PFSK-1 (cell line): ENCODE results near the gene LRRC4C.

Source experiments
- FOXP2 ChIP-seq: optimal IDR thresholded peaks from 2 replicates; pipeline ENCODE3; 2011; ENCODE audit warnings: borderline replicate concordance, control low read depth, inconsistent platforms; ENCODE audit not compliant: insufficient read depth; ENCODE audit errors: extremely low read length, extremely low read depth
- POLR2AphosphoS5 ChIP-seq: IDR thresholded peaks from 2 replicates; pipeline ENCODE4 v1.6.1; 2012; ENCODE audit warnings: low read depth, mild to moderate bottlenecking, control low read depth, low read length, moderate library complexity
- REST ChIP-seq, 2 experiments: IDR thresholded peaks; 2 replicates each; pipeline versions ENCODE4 v1.6.1 to v1.8.0; 2011 to 2012; ENCODE audit warnings: low read depth in 2 of 2, low read length in 2 of 2, control low read depth in 1 of 2, inconsistent platforms in 1 of 2, mild to moderate bottlenecking in 1 of 2, moderate library complexity in 1 of 2; ENCODE audit not compliant: insufficient read depth in 1 of 2
- SIN3A ChIP-seq: IDR thresholded peaks from 2 replicates; pipeline ENCODE4 v1.6.1; 2012; ENCODE audit warnings: mild to moderate bottlenecking, low read length, moderate library complexity, borderline replicate concordance; ENCODE audit not compliant: insufficient read depth
- TAF1 ChIP-seq: IDR thresholded peaks from 2 replicates; pipeline ENCODE4 v1.6.1; 2012; ENCODE audit warnings: low read length, control low read depth, borderline replicate concordance; ENCODE audit not compliant: insufficient read depth

The LRRC4C gene

GRCh38 chr11:41384329-41384728 is 75.1 kb downstream of the LRRC4C start:
- TF ChIP-seq FOXP2 (no peak), TAF1 (no peak), REST (IDR thresholded peaks at IDR 0.05; ENCODE audit: insufficient read depth in 1 of 2, low read depth in 2 of 2, low read length in 2 of 2) (no peak), SIN3A (no peak), POLR2AphosphoS5 (no peak)

GRCh38 chr11:41383768-41384167 is 75.7 kb downstream of the LRRC4C start:
- TF ChIP-seq SIN3A (no peak), TAF1 (no peak)

GRCh38 chr11:41382927-41383326 is 76.5 kb downstream of the LRRC4C start:
- TF ChIP-seq FOXP2: no peak
- no peak for TF ChIP-seq POLR2AphosphoS5
- no peak for TF ChIP-seq TAF1
- no peak for TF ChIP-seq REST (IDR thresholded peaks at IDR 0.05; ENCODE audit: insufficient read depth in 1 of 2, low read depth in 2 of 2, low read length in 2 of 2)
- TF ChIP-seq SIN3A: no peak

GRCh38 chr11:41379084-41379483 is 80.4 kb downstream of the LRRC4C start:
- TF ChIP-seq FOXP2 (no peak), REST (IDR thresholded peaks at IDR 0.05; ENCODE audit: insufficient read depth in 1 of 2, low read depth in 2 of 2, low read length in 2 of 2) (no peak), TAF1 (no peak), SIN3A (no peak), POLR2AphosphoS5 (no peak)

GRCh38 chr11:41377709-41378394 is 81.6 kb downstream of the LRRC4C start:
- TF ChIP-seq REST (IDR thresholded peaks at IDR 0.05; ENCODE audit: insufficient read depth in 1 of 2, low read depth in 2 of 2, low read length in 2 of 2): no peak
- no peak for TF ChIP-seq TAF1
- no peak for TF ChIP-seq FOXP2
- TF ChIP-seq POLR2AphosphoS5: no peak
- TF ChIP-seq SIN3A: no peak
